Measurements from ENCODE around the gene HLA-DMB. TPM values are rescaled to one million over a fixed set of nuclear protein-coding genes. Genes with fewer than 3 reads are reported as not detected.

Gene HLA-DMB
- total RNA-seq, 2 donors from 2014 or later = 7.3 to 15.2 TPM

DNA sequence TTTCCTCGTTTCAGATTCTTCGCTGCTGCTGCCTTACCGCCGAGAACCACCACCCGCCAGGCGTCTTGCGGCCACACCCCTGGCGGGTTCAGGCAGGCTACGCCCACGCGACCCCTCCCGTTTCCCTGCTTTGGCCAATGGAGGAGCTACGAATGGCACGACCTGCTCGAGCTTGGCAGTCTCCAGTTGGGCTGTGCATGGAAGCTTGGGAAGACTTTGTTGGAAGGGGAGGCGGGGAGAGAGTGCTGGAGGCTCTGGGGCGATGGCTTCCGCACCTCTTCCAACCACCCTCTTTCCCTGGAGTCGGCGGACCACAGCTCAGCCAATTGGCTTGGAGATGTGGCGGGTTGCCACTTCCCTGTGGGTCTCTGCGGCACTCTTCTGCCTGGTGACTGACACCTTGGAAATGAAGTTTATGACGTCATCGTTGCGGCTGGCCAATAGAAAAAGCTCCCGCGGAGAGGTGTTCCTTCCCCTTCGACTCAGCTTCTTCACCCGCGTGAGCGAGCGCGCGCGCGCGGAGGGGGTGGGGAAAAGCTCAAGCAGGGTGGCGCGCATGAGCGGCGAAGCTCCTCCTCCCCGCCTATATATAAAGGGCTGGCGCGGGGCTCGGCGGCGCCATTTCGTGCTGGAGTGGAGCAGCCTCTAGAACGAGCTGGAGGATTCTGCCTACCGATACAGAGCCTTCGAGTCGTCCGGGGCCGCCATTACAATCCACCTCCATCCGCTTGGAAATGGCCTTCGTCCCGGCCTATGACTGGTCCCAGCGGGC is 30.9 kb upstream of the HLA-DMB start:
- Histone ChIP-seq H3K36me3 (peaks cover 6 to 31% of the 10 kb centered on the region in 2 donors), H3K27me3 (replicated peaks; ENCODE audit: insufficient read depth) (no peaks in the 10 kb centered on the region), H3K4me1 (replicated peaks) (peaks cover 10% of the 10 kb centered on the region), H3K9me3 (no peaks in the 10 kb centered on the region), H3K4me3 (peak overlapping the region; percentile 84 to 91), H3K27ac (peak overlapping the region; percentile 99 to 100)
- peak; percentile 96 for TF ChIP-seq POLR2A (IDR thresholded peaks at IDR 0.05)
- peak; percentile 98 for TF ChIP-seq POLR2AphosphoS5 (IDR thresholded peaks at IDR 0.05)
- TF ChIP-seq, protein P1, sequence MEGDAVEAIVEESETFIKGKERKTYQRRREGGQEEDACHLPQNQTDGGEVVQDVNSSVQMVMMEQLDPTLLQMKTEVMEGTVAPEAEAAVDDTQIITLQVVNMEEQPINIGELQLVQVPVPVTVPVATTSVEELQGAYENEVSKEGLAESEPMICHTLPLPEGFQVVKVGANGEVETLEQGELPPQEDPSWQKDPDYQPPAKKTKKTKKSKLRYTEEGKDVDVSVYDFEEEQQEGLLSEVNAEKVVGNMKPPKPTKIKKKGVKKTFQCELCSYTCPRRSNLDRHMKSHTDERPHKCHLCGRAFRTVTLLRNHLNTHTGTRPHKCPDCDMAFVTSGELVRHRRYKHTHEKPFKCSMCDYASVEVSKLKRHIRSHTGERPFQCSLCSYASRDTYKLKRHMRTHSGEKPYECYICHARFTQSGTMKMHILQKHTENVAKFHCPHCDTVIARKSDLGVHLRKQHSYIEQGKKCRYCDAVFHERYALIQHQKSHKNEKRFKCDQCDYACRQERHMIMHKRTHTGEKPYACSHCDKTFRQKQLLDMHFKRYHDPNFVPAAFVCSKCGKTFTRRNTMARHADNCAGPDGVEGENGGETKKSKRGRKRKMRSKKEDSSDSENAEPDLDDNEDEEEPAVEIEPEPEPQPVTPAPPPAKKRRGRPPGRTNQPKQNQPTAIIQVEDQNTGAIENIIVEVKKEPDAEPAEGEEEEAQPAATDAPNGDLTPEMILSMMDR (IDR thresholded peaks at IDR 0.05) = peak in 2 of 4 experiments; percentile 27 to 45
- under 1% methylated on average over 53 of the region's 58 CpGs for WGBS
- DNase-seq (ENCODE audit: low spot score) = peak; percentile 99
- intact Hi-C loops (cut with DNase I) = loop anchor here (5.0 to 10.0 kb wide), 3 partner anchors 443 to 1349 kb away; partner anchors contain the start of genes CUTA, PHF1 and PRRC2A

DNA sequence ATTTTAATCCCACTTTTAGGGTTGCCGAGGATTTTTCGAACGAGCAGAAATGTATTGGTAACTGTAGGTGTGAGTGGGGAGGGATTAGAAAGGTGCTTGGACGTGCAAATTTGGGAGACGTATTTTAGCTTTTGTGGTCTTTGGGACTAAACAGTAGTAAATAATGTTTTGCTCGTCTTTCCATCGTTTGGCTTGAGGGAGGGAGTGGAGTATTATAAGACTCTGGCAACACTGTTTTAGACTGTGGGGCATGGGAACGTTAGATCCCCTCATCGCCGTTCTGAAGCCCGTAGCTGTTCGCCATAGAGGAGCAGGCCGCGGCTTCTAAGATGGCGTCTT is 30.4 kb upstream of the HLA-DMB start:
- intact Hi-C loops (cut with DNase I) = loop anchor here (5.0 to 10.0 kb wide), 3 partner anchors 444 to 1349 kb away; partner anchors contain the start of genes CUTA, PHF1 and PRRC2A
- Histone ChIP-seq H3K4me3 (peak overlapping the region; percentile 80 to 91), H3K4me1 (replicated peaks) (peaks cover 9% of the 10 kb centered on the region), H3K27ac (peak overlapping the region; percentile 99 to 100), H3K9me3 (no peaks in the 10 kb centered on the region), H3K27me3 (replicated peaks; ENCODE audit: insufficient read depth) (no peaks in the 10 kb centered on the region), H3K36me3 (peaks cover 3 to 25% of the 10 kb centered on the region in 2 donors)
- no peak for DNase-seq (ENCODE audit: low spot score)
- under 1% methylated on average over 15 of the region's 15 CpGs for WGBS
- TF ChIP-seq POLR2AphosphoS5 (IDR thresholded peaks at IDR 0.05) (no peak), POLR2A (IDR thresholded peaks at IDR 0.05) (no peak)
- TF ChIP-seq, protein P1 (IDR thresholded peaks at IDR 0.05) = no peak

DNA sequence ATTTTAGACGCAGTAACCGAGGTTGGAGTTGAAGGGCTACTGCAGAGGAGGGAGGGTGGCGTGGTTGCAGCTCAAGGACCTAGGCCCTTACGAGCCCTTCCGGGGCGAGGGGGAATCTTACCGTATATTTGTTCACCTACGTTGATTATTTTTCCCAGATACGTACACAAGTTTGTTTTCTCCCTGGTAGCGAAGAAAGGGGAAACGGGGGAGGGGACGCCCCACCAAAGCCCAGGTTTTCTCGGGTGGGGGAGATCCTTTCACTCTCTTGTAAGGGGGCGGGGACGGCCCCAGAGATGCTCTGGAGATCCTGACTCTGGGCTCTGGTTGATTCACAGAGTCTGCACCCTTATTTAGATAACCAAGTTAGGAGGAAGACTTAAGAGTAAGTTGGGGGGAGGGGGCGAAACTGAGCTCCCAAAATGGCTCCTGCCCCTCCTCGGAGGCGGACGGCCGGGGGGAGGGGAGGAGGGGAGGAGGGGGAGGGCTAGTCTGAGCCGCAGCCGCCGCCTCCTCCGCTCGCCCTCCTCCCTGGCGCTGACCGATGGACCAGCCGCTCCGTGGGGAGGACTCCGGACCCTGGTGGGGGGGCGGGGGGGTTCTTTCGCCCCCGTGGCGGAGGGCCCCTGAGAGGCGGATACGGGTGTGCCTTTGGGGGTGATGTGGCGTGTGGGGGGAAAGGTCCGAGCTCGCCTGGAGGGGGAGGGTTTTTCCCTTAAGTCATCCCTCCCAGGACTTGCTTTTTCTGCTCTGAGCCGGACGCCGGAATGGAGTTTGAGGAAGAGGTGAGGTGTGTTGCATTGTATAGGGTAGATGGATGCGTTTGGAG is 29.8 kb upstream of the HLA-DMB start:
- Histone ChIP-seq H3K36me3 (peaks cover 3 to 20% of the 10 kb centered on the region in 2 donors), H3K9me3 (no peaks in the 10 kb centered on the region), H3K4me3 (peak overlapping the region; percentile 80 to 91), H3K27ac (peak overlapping the region; percentile 99 to 100), H3K27me3 (replicated peaks; ENCODE audit: insufficient read depth) (no peaks in the 10 kb centered on the region), H3K4me1 (replicated peaks) (peaks cover 6% of the 10 kb centered on the region)
- intact Hi-C loops (cut with DNase I) = loop anchor here (5.0 to 10.0 kb wide), 3 partner anchors 444 to 1348 kb away; partner anchors contain the start of genes CUTA, PHF1 and PRRC2A
- no peak for TF ChIP-seq POLR2AphosphoS5 (IDR thresholded peaks at IDR 0.05)
- TF ChIP-seq, protein P1 (IDR thresholded peaks at IDR 0.05) = no peak
- no peak for TF ChIP-seq POLR2A (IDR thresholded peaks at IDR 0.05)
- WGBS = under 1% methylated on average over 31 of the region's 43 CpGs
- peak; percentile 83 for DNase-seq (ENCODE audit: low spot score)

DNA sequence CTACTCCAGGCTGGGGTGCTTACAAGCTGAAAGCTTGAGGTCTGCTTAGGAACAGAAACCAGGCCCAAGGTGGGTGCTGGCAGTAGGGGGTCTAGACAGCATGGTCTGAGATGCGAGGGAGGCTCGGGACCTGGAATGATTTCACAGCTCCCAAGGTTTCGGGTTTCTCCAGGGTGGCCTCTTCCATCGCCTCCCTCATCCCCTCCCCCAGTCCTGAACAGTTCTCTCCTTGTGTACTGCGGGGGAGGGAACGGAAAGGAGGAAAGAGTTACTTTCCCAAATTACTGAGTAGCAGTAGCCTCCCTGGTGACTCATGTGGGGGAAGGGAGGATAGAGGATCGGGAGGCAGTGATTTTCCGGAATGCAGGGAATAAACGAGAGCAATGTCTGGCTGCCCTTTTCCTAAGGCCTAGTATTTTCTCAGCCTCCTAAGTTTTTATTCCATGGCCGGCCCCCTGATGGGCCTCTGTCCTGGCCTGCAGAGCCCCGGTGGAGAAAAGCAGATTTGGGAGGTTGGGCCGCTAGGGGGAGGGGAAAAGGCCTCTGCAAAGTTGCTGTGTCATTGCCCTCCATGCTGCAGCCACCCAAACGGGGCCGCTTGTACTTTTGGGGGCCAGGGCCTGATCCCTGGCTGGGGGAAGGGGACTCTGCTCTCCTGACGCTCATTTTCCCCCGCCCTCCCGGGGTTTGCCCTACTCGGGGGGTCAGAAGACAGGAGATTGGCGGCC is 29.0 kb upstream of the HLA-DMB start:
- intact Hi-C loops (cut with DNase I) = loop anchor here (5.0 to 10.0 kb wide), 4 partner anchors 128 to 1348 kb away; partner anchors contain the start of genes CUTA, PHF1, PRRC2A and PSMB8
- Histone ChIP-seq H3K4me1 (replicated peaks) (peaks cover 2% of the 10 kb centered on the region), H3K9me3 (no peaks in the 10 kb centered on the region), H3K27me3 (replicated peaks; ENCODE audit: insufficient read depth) (no peaks in the 10 kb centered on the region), H3K27ac (peak overlapping the region; percentile 99 to 100), H3K36me3 (peaks cover 3 to 12% of the 10 kb centered on the region in 2 donors), H3K4me3 (peak overlapping the region; percentile 80 to 91)
- TF ChIP-seq, protein P1 (IDR thresholded peaks at IDR 0.05) = peak; percentile 29 to 75 (median 52)
- TF ChIP-seq POLR2A (IDR thresholded peaks at IDR 0.05) (no peak), POLR2AphosphoS5 (IDR thresholded peaks at IDR 0.05) (peak; percentile 74)
- DNase-seq (ENCODE audit: low spot score) = peak; percentile 69
- WGBS = 0% methylated on average over 19 of the region's 19 CpGs
